NB4 (cell line): ENCODE measurements around the gene WNT3.

Experiments used
- DNase-seq: peaks from one replicate; pipeline ENCODE4 v3.0.0; 2010; ENCODE audit warnings: low read depth
- H3K4me3 ChIP-seq: one replicate; pipeline ENCODE4 v1.5.1; 2011; ENCODE audit warnings: mild to moderate bottlenecking, low read depth, low read length, moderate library complexity
- MYC ChIP-seq: IDR thresholded peaks from 2 replicates; pipeline ENCODE4 v1.6.1; 2011; ENCODE audit warnings: low read depth, low read length
- POLR2A ChIP-seq: IDR thresholded peaks from 2 replicates; pipeline ENCODE4 v1.6.1; 2011; ENCODE audit warnings: mild to moderate bottlenecking; ENCODE audit not compliant: insufficient read length; ENCODE audit errors: extremely low read depth
- TF ChIP-seq, protein P1 (sequence below): IDR thresholded peaks from one replicate; pipeline ENCODE4 v1.5.1; 2012; ENCODE audit warnings: low read depth, low read length
- TF ChIP-seq, protein P2 (sequence below): IDR thresholded peaks from 2 replicates; pipeline ENCODE4 v1.6.1; 2011; ENCODE audit warnings: low read depth, low read length

WNT3 gene

DNA sequence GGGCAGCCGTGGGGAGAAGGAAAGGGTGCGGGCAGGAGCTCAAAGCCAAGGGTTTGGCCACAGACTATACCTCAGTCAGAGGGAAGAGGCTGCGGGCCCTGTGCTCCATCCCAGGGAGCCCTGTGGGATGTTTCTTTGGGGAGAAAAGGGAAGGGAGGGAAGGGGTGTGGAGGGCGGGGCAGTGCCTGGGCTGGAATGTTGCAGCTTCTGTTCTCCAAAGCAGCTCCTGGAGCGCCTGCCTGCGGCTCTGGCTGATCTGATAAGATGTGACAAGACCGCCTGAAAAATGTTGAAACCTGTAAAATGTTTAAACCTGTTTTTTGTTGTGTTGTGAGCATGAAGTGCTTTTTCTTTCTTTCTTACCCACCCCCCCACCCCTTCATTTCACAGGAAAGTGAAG is 32.8 kb downstream of the WNT3 start:
- TF ChIP-seq MYC, result no peak
- TF ChIP-seq, protein P1, sequence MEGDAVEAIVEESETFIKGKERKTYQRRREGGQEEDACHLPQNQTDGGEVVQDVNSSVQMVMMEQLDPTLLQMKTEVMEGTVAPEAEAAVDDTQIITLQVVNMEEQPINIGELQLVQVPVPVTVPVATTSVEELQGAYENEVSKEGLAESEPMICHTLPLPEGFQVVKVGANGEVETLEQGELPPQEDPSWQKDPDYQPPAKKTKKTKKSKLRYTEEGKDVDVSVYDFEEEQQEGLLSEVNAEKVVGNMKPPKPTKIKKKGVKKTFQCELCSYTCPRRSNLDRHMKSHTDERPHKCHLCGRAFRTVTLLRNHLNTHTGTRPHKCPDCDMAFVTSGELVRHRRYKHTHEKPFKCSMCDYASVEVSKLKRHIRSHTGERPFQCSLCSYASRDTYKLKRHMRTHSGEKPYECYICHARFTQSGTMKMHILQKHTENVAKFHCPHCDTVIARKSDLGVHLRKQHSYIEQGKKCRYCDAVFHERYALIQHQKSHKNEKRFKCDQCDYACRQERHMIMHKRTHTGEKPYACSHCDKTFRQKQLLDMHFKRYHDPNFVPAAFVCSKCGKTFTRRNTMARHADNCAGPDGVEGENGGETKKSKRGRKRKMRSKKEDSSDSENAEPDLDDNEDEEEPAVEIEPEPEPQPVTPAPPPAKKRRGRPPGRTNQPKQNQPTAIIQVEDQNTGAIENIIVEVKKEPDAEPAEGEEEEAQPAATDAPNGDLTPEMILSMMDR, result no peak
- TF ChIP-seq, protein P2, sequence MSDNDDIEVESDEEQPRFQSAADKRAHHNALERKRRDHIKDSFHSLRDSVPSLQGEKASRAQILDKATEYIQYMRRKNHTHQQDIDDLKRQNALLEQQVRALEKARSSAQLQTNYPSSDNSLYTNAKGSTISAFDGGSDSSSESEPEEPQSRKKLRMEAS, result no peak
- TF ChIP-seq POLR2A, result no peak
- no peak for DNase-seq
- H3K4me3 ChIP-seq, result no peak overlapping the region

DNA sequence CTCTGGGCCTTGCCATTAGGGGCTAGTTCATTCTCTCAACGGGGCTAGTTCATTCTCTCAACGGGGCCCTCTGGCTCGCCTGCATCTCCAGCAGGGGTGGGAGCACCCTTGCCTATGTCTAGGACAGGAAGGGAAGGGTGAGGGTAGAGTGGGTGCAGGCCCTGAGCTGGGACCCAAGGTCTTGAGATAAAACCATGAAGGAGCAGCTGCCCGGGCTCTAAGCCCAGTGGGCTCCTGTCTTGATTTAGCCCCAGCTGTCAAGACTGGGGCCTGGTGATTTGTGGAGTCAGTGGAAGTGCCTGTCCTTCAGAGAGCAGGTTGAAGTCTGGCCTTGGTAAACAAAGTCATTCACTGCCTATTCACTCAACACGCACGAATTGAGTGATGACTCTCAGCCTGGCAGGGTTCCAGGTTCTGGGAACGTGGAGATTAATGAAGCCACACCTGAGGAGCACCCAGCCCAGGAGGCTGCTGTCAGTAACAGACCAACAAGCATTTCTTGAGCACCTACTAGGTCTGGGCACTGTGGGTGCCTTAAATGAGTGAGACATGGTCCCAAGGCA is 35.4 kb downstream of the WNT3 start:
- no peak for DNase-seq
- TF ChIP-seq POLR2A (no peak), MYC (no peak)
- TF ChIP-seq, protein P2, result no peak
- TF ChIP-seq, protein P1, result no peak
- H3K4me3 ChIP-seq, result no peak overlapping the region

DNA sequence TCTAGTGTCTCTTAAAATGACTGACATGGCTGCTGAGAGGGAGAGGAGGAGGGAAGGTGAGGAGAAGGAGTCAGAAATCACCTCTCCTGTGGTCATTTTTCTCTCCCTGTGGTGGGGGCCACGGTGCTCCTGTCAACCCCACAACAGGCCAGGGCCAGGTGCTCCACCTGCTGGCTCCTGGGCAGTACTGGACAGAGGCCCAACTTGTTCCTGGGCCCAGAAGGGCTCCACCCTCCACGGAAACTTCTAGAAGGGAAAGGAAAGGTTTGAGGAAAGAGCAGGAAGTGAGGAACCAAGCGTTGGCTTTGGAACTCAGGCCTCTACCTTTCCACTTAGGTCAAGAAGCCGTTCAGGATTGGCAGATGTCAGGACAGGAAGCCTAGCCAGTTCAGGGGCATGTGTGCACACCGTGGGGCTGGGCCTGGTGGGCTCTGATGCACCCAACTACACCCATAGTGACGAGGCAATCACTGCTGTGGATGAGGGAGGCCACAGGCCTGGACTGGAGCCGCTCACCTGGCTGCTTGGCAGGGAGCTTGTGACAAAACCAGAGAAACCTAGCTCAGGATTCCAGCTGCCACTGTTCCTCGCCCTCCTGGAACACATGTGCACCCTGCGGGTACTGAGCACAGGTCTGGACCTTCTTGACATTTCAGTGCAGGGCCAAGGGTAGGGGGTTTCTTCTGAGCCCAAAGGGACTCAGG is 36.1 kb downstream of the WNT3 start:
- H3K4me3 ChIP-seq, result no peak overlapping the region
- TF ChIP-seq, protein P1, result peak; percentile 63
- TF ChIP-seq, protein P2, result no peak
- peak; percentile 36 for DNase-seq

DNA sequence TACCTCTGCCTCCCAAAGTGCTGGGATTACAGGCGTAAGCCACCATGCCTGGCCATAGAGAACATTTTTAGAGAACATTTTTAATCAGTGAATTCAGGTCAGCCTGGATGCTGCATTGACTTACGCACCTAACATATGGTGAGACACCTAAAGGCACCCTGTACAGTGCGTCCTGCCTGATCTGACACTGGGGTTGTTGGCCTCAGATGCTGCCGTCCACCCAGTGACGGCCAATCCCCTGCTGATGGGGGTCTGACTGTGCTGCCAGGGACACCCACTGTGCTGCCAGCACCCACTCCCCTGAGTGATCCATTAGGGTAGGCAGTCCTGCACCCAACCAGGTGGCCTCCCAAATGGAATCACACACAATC is 38.5 kb downstream of the WNT3 start:
- TF ChIP-seq, protein P1, result no peak
- TF ChIP-seq POLR2A (no peak), MYC (no peak)
- TF ChIP-seq, protein P2, result no peak
- DNase-seq, result no peak
- H3K4me3 ChIP-seq, result no peak overlapping the region

DNA sequence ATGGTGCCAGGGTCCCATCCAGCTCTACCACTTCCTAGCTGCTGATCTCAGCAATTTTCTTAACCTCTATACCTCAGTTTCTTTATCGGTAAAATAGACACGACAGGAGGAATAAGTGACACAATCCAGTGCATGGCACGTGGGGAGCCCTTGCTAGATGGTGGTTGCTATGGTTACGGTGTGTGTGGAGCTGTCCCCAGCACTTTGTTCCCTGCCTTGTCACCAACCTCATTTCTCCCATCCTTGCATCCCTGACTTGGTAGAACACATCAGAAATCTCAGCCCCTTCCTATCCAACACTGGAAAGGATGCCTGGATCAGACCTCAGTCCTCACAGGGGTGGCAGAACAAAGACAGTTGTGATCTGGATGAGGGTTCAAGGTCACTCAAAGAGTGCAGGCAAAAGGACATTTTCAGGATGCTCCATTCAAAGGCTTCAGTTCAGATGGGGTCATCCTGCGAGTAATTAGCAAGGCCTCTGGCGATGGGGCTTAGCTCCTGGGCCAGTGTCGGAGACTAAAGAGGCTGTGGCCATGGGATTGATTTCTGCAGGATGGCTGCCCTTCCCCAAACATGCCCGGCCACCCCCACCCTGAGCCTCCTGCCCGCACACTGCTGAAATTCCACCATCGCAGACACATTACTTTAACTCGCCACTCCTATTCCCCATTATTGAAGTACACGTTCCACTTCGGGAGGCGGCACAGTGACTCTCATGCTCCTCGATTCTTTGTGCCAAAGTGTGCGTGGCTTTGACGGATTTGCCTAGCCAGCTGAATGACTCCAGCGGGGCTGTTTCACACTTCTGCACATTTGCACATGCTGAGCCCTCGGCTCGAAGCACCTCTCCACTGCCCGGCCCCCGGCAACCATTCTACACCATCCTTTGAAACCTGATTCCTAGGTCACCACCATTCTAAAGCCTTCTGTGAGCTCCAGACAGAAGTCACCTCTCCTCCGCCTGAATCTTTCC is 40.3 kb downstream of the WNT3 start:
- TF ChIP-seq, protein P1, result no peak
- TF ChIP-seq, protein P2, result peak; percentile 65
- no peak for TF ChIP-seq MYC
- TF ChIP-seq POLR2A, result no peak
- H3K4me3 ChIP-seq, result no peak overlapping the region
- DNase-seq, result peak; percentile 43
